ENCODE measurements around the gene ADAMTS13. TPM values are rescaled to one million over a fixed set of nuclear protein-coding genes. Genes with fewer than 3 reads are reported as not detected.

Gene ADAMTS13
- total RNA-seq, 4 donors from 2014 or later: 1.9 to 2.2 (median 2.0) TPM; not detected in 1

GRCh38 chr9:133470988-133471387 is 48.8 kb downstream of the ADAMTS13 start:
- no peak for TF ChIP-seq CTCF (IDR thresholded peaks at IDR 0.05; ENCODE audit: low read depth)

DNA sequence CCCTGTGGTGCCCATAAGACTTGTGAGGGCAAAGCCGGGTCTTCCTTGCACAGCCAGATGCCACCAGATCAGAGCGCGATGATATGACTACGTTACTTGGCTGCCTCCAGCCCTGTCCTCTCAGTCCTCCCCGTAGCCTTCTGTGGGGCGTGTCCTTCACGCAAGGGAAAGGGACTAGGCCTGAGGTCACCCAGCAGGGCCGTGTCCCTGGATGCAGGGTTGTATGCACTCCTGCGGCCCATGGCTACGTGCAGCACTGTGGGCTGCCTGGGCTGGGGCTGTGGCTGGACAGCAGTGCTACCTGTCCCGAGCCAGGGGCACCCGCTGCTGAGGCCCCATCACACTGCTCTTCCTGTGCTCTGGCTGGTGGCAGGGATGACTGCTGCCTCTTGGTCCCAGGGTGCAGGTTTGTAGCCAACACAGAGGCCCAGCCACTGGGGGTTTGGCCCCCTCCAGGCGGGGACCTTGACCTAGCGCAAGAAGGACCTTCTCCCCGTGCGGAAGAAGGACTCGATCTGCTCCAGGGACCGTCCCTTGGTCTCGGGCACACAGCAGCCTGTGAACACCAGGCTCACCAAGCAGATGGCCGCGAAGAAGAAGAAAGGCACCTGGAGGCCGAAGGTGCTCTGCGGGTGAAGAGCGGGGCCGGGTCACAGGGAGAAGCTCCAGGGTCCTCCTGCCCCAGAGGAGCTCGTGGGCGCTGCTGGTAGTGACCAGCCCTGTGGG is 49.5 kb downstream of the ADAMTS13 start:
- TF ChIP-seq CTCF (IDR thresholded peaks at IDR 0.05; ENCODE audit: low read depth): no peak

GRCh38 chr9:133472277-133472645 is 50.1 kb downstream of the ADAMTS13 start:
- TF ChIP-seq CTCF (IDR thresholded peaks at IDR 0.05; ENCODE audit: low read depth): no peak

DNA sequence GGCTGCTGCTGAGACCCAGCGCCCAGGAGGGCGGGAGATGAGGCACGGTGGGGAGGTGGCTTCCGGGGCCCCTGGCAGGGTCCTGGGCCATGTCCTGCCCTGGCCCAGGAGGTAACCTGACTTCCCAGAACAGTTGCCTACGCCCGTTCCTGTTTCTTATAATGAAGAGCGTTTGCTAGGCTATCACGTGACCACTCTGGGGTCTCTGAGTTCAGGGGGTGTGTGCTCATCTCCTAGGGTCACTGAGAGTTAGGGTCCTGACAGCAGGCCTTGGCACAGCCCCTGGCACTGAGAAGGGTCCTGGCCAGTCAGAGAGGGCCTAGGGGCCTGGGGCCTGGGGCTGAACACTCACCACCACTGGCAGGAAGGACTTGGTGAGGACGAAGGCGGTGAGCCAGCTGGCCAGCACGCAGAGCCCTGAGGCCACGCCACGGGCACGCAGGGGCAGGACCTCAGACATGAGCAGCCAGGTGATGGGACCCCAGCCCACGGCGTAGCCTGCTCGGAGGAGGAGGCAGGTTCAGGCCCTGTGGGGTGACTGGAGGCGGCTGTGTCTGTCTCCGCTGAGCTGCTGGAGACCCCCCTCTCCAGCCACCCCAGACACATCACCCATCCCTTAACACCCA is 50.7 kb downstream of the ADAMTS13 start:
- no peak for TF ChIP-seq CTCF (IDR thresholded peaks at IDR 0.05; ENCODE audit: low read depth)

GRCh38 chr9:133473743-133474142 is 51.6 kb downstream of the ADAMTS13 start:
- no peak for TF ChIP-seq CTCF (IDR thresholded peaks at IDR 0.05; ENCODE audit: low read depth)

GRCh38 chr9:133474215-133474614 is 52.0 kb downstream of the ADAMTS13 start:
- TF ChIP-seq CTCF (IDR thresholded peaks at IDR 0.05; ENCODE audit: low read depth): no peak

GRCh38 chr9:133474853-133475252 is 52.7 kb downstream of the ADAMTS13 start:
- no peak for TF ChIP-seq CTCF (IDR thresholded peaks at IDR 0.05; ENCODE audit: low read depth)
